Effector memory CD4-positive, alpha-beta T cell (primary cell): ENCODE data around the gene ISM2.
A peak's percentile ranks its signal among the peaks of the same experiment; 100 is the strongest.

Source experiments
- DNase-seq, 3 donors: peaks; one replicate each; pipeline ENCODE4 v3.0.0-alpha.2; 2020
- H3K27ac ChIP-seq: 2 replicates; pipeline ENCODE4 v1.7.0; 2013; ENCODE audit warnings: mild to moderate bottlenecking, low read length, moderate library complexity; ENCODE audit not compliant: insufficient read depth, poor library complexity, severe bottlenecking
- H3K27me3 ChIP-seq: replicated peaks from 2 replicates; pipeline ENCODE4 v1.7.0; 2013; ENCODE audit warnings: mild to moderate bottlenecking, low read length; ENCODE audit not compliant: insufficient read depth, control insufficient read depth, poor library complexity, severe bottlenecking
- H3K36me3 ChIP-seq: 2 replicates; pipeline ENCODE4 v1.7.0; 2013; ENCODE audit warnings: mild to moderate bottlenecking, low read length, moderate library complexity; ENCODE audit not compliant: control insufficient read depth, insufficient read depth
- H3K4me1 ChIP-seq: 2 replicates; pipeline ENCODE4 v1.7.0; 2013; ENCODE audit warnings: low read length, mild to moderate bottlenecking; ENCODE audit not compliant: control insufficient read depth, insufficient read depth, poor library complexity, severe bottlenecking
- H3K4me3 ChIP-seq: 2 replicates; pipeline ENCODE4 v1.7.0; 2013; ENCODE audit warnings: low read length, low read depth, mild to moderate bottlenecking; ENCODE audit not compliant: insufficient read depth, poor library complexity, severe bottlenecking
- H3K9me3 ChIP-seq: 2 replicates; pipeline ENCODE4 v1.7.0; 2013; ENCODE audit warnings: mild to moderate bottlenecking, low read length, moderate library complexity; ENCODE audit not compliant: control insufficient read depth

ISM2 gene

DNA sequence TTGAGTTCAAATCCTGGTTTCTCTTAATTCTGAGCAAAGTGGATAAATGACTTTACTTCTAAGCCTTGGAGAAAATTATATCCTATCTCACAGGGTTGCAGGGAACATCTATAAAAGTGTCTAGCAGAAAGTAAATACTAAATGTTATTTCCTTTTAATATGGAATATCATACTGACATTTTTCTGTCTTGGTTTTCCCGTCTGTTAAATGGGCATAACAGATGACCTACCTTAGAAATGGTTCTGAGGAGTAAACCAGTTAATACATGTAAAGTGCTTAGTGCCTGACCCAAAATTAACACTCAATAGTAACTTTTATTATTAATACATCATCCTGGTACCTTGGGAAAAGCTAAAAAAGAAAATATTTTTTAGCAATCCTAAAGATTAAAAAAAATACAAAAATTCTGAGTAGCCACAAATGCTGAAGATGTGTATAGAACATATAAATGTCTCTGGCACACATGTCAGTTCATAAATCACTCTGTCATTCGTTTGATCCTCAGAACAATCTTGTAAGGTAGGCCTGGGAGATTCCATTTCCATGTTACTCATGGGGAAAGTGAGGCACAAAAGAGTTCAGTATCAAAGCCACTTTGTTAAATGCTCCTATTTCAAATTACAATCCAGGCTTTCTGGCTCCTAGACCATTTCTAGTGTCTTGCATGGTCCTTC, 42.5 kb downstream of the ISM2 start:
- H3K4me1 ChIP-seq = peaks cover 17% of the 10 kb centered on the region
- peak overlapping the region; percentile 84 for H3K27ac ChIP-seq
- no peak for DNase-seq
- H3K9me3 ChIP-seq = no peaks in the 10 kb centered on the region
- peaks cover 31% of the 10 kb centered on the region for H3K36me3 ChIP-seq
- no peak overlapping the region for H3K4me3 ChIP-seq
- H3K27me3 ChIP-seq = no peaks in the 10 kb centered on the region

DNA sequence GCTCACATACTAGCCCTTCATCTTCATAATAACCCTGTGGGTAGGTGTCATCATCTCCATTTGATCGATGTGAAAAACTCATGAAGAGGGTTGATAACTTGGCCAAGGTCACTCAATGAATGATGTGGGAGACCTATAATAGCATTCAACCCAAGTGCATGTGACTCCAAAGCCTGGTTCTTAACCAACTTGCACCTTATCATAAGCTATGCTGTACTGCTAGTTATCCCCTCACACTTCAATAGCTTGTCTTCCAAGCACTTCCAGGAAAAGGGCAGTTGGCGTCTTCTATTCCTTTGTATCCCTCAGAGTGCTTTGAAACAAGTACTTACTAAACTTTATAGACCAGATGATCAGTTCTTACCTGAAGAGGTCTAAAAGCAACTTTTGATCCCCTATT, 56.4 kb downstream of the ISM2 start:
- no peak for DNase-seq
- H3K27ac ChIP-seq = no peak overlapping the region
- no peaks in the 10 kb centered on the region for H3K9me3 ChIP-seq
- H3K36me3 ChIP-seq = peaks cover 52% of the 10 kb centered on the region
- no peaks in the 10 kb centered on the region for H3K4me1 ChIP-seq
- H3K27me3 ChIP-seq = no peaks in the 10 kb centered on the region
- no peak overlapping the region for H3K4me3 ChIP-seq

DNA sequence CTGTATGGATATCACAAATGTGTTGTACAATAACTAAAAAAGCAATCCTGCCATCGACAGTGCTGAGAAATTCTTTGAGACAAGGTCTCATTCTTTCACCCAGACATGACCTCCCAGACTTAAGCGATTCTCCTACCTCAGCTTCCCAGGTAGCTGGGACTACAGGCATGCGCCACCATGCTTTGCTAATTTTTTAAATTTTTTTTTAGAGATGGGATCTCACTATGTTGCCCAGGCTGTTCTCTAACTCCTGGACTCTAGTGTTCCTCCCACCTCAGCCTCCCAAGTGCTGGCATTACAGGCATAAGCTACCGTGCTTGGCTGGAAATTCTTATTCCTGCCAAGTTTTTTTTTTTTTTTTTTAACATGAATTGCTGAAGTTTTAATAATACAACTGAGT, 58.8 kb downstream of the ISM2 start:
- Histone ChIP-seq H3K4me1 (no peaks in the 10 kb centered on the region), H3K36me3 (peaks cover 53% of the 10 kb centered on the region)

DNA sequence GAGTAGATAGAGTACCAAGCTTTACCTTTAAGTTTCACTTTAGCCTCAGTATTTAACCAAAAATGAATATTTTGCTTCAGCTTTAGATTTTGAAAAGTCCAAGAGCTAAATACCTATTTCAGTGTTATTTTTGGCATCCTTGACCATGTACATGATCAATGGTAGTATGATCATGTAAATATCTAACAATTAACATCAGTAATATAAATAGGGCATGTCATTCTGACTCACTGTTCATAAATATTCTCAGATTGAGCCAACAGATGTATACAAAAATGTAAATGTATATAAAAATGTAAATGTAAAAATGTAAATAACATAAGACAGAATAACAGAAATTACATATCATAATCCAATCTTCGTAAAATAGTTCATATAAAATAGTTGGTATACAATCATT, 60.0 kb downstream of the ISM2 start:
- no peaks in the 10 kb centered on the region for H3K9me3 ChIP-seq
- DNase-seq = no peak
- no peaks in the 10 kb centered on the region for H3K4me1 ChIP-seq
- H3K36me3 ChIP-seq = peaks cover 53% of the 10 kb centered on the region
- H3K27me3 ChIP-seq = no peaks in the 10 kb centered on the region
- H3K4me3 ChIP-seq = no peak overlapping the region
- H3K27ac ChIP-seq = no peak overlapping the region

More for the DNA sequence above, 58.8 kb downstream of the ISM2 start:
- Histone ChIP-seq H3K27me3 (no peaks in the 10 kb centered on the region), H3K9me3 (no peaks in the 10 kb centered on the region), H3K27ac (no peak overlapping the region), H3K4me3 (no peak overlapping the region)
- no peak for DNase-seq

DNA sequence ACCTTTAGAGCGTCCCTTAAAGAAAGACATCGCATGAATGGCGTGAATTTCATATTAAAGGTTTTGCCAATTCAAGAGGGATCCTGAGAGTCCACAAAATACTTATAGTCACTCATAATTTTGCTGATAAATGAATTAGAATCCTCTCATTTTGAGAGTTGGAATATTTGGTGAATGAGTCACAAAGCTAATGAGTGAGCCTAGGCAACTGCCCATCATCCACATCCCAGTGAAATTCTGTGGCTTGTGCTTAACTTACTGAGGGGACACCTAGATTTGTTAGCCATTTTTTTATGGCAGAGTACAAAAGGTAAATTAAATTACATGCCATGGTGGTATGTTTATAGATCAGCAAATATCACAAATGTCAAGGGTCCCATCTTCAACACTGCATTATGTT, 62.6 kb downstream of the ISM2 start:
- Histone ChIP-seq H3K36me3 (peaks cover 32% of the 10 kb centered on the region), H3K9me3 (no peaks in the 10 kb centered on the region), H3K4me3 (no peak overlapping the region), H3K27ac (no peak overlapping the region), H3K4me1 (no peaks in the 10 kb centered on the region), H3K27me3 (no peaks in the 10 kb centered on the region)
- no peak for DNase-seq

DNA sequence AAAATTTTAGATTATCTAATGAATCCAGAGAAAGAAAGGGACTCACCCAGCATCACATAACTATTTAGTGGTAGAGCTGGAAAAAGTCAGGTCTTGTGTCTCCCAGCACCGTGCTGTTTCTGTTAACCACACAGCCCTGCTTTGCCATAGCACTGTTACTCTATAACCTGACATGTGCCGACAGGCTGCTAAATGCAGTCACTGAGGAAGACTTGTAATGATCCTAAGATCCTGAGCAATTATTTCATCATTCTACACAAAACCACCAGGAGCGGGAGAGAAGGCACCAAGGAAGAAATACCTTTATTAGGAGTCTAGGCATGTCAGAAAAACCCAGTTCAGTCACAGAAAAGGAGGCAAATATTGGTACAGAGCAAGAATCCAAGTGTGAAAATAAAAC, 72.2 kb downstream of the ISM2 start:
- Histone ChIP-seq H3K27me3 (no peaks in the 10 kb centered on the region), H3K4me3 (no peak overlapping the region), H3K27ac (no peak overlapping the region), H3K36me3 (peaks cover 50% of the 10 kb centered on the region), H3K4me1 (no peaks in the 10 kb centered on the region), H3K9me3 (no peaks in the 10 kb centered on the region)
- no peak for DNase-seq

DNA sequence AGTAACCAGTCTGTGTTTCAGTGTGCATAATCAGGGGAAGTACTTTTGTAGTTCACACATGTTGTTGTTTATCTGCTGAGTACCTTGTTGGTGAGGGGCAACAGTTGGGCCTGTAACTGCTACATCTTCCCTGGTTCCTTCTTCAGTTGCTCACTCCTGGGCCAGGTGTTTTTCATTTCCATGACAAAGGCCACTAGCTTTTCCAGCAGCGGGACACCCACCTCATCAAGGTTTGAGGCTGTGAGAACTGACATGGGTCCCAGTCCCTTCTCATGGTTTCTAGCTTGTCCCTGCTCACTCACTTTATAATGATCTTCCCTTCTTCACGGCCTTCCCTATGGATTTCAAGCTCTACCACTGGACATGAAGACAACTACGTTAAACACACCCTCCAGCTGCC, 73.8 kb downstream of the ISM2 start:
- peaks cover 49% of the 10 kb centered on the region for H3K36me3 ChIP-seq
- H3K4me1 ChIP-seq = no peaks in the 10 kb centered on the region
- no peak overlapping the region for H3K4me3 ChIP-seq
- no peaks in the 10 kb centered on the region for H3K9me3 ChIP-seq
- no peak overlapping the region for H3K27ac ChIP-seq
- H3K27me3 ChIP-seq = no peaks in the 10 kb centered on the region
- no peak for DNase-seq
